ENCODE data around the gene MYO16. TPM values are rescaled to one million over a fixed set of nuclear protein-coding genes. Genes with fewer than 3 reads are reported as not detected.

Gene MYO16
- total RNA-seq, 1 donor from 2014 or later, result 22.0 TPM

DNA sequence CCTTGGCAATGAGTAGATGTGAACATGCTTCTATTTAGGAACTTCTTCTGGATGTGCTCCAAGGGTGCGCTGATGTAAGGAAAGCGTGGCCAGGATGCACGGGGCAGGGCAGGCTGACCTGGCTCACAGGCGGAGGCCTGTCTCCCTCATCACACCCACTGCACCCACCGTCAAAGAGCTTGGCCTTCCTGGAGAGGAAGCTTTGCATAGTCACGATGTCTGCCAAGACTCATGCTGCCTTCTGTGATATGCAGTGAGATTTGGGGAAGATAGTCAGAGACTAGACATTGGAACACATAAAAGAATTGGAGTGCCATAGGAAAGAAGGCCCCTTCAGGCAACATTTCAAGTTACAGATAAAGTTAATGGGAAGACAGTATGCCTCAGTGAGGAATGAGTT is 82.0 kb downstream of the MYO16 start:
- Mint-ChIP-seq H3K36me3 (ENCODE audit: unreplicated experiment) (no peaks in the 10 kb centered on the region), H3K4me3 (ENCODE audit: unreplicated experiment) (no peak overlapping the region), H3K27me3 (ENCODE audit: unreplicated experiment) (no peaks in the 10 kb centered on the region)

DNA sequence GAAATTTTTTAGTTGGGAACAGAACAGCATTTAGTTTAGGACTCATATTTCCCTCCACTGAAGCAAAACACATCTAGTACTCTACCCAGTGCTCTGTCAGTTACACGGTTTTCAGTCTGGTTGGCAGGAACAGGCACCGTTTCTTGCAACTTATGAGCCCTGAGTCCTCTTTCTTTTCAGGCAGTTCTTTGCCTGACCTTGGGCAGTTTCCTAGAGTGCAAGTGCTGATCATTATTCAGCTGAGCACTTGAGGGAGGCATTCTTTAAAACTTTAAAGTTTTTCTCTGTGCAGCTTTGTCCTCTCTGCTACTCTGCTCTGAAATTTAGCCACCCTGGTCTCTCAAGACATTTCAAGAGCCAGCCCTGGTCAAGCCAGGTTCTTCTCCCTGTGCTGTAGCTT is 96.1 kb downstream of the MYO16 start:
- H3K27ac Mint-ChIP-seq (ENCODE audit: unreplicated experiment), result no peak overlapping the region
- no peaks in the 10 kb centered on the region for H3K9me3 Mint-ChIP-seq (ENCODE audit: unreplicated experiment)
- no peaks in the 10 kb centered on the region for H3K36me3 Mint-ChIP-seq (ENCODE audit: unreplicated experiment)
- H3K4me3 Mint-ChIP-seq (ENCODE audit: unreplicated experiment), result no peak overlapping the region
- no peak for DNase-seq
- H3K27me3 Mint-ChIP-seq (ENCODE audit: unreplicated experiment), result no peaks in the 10 kb centered on the region
- no peaks in the 10 kb centered on the region for H3K4me1 Mint-ChIP-seq (ENCODE audit: low read depth, unreplicated experiment)
- TF ChIP-seq, protein P1, sequence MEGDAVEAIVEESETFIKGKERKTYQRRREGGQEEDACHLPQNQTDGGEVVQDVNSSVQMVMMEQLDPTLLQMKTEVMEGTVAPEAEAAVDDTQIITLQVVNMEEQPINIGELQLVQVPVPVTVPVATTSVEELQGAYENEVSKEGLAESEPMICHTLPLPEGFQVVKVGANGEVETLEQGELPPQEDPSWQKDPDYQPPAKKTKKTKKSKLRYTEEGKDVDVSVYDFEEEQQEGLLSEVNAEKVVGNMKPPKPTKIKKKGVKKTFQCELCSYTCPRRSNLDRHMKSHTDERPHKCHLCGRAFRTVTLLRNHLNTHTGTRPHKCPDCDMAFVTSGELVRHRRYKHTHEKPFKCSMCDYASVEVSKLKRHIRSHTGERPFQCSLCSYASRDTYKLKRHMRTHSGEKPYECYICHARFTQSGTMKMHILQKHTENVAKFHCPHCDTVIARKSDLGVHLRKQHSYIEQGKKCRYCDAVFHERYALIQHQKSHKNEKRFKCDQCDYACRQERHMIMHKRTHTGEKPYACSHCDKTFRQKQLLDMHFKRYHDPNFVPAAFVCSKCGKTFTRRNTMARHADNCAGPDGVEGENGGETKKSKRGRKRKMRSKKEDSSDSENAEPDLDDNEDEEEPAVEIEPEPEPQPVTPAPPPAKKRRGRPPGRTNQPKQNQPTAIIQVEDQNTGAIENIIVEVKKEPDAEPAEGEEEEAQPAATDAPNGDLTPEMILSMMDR (IDR thresholded peaks at IDR 0.05; ENCODE audit: partially characterized antibody, unreplicated experiment), result no peak

More for the DNA sequence above, 82.0 kb downstream of the MYO16 start:
- TF ChIP-seq, protein P1 (IDR thresholded peaks at IDR 0.05; ENCODE audit: partially characterized antibody, unreplicated experiment), result no peak
- H3K27ac Mint-ChIP-seq (ENCODE audit: unreplicated experiment), result no peak overlapping the region
- no peak for DNase-seq
- no peaks in the 10 kb centered on the region for H3K9me3 Mint-ChIP-seq (ENCODE audit: unreplicated experiment)
- H3K4me1 Mint-ChIP-seq (ENCODE audit: low read depth, unreplicated experiment), result peaks cover 4% of the 10 kb centered on the region

DNA sequence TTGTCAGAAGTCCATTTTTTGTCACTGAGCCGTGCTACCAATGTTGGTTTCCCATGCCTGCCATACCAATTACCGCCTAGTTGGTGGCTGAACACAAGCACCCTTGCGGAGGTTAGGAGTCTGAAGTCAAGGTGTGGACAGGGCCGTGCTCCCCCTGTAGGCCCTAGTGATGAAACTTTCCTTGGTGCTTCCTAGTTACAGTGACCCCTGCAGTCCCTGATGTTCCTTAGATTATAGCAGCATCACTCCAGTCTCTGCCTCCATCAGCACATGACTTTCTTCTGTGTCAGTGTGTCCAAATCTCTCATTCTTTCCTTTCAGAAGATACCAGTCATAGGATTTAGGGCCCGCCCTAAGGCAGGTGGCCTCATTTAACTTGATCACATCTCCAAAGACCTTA is 99.0 kb downstream of the MYO16 start:
- TF ChIP-seq, protein P1 (IDR thresholded peaks at IDR 0.05; ENCODE audit: partially characterized antibody, unreplicated experiment), result no peak
- H3K4me3 Mint-ChIP-seq (ENCODE audit: unreplicated experiment), result no peak overlapping the region
- H3K4me1 Mint-ChIP-seq (ENCODE audit: low read depth, unreplicated experiment), result peaks cover 4% of the 10 kb centered on the region
- no peaks in the 10 kb centered on the region for H3K36me3 Mint-ChIP-seq (ENCODE audit: unreplicated experiment)
- DNase-seq, result no peak
- no peaks in the 10 kb centered on the region for H3K27me3 Mint-ChIP-seq (ENCODE audit: unreplicated experiment)
- no peaks in the 10 kb centered on the region for H3K9me3 Mint-ChIP-seq (ENCODE audit: unreplicated experiment)
- H3K27ac Mint-ChIP-seq (ENCODE audit: unreplicated experiment), result no peak overlapping the region

DNA sequence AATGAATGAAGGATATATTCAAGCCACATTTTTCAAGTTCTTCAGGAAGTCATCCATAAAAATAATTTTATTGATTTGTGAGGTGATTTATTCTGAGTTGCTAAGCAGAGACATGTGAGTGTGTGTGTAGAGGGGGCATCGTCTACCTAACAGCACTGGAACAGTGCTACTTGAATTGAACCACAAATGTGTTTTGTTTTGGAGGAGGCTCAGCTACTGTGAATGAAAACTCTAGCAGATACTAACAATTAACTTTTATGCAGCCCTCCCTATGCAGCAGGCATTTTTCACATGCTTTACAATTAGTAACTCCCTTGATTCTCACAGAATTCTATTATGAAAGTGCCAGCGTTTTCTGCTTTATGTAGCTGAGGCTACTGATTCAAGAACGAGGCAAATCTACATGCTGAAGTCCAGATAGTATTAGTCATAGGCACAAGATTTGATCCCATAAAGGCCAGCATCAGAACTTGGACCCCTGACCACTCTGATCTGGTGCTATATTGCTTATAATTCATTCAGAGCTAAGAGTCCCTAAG is 103.7 kb downstream of the MYO16 start:
- no peak overlapping the region for H3K27ac Mint-ChIP-seq (ENCODE audit: unreplicated experiment)
- no peak overlapping the region for H3K4me3 Mint-ChIP-seq (ENCODE audit: unreplicated experiment)
- no peaks in the 10 kb centered on the region for H3K36me3 Mint-ChIP-seq (ENCODE audit: unreplicated experiment)
- peaks cover 4% of the 10 kb centered on the region for H3K9me3 Mint-ChIP-seq (ENCODE audit: unreplicated experiment)
- no peaks in the 10 kb centered on the region for H3K27me3 Mint-ChIP-seq (ENCODE audit: unreplicated experiment)
- H3K4me1 Mint-ChIP-seq (ENCODE audit: low read depth, unreplicated experiment), result peaks cover 4% of the 10 kb centered on the region
- no peak for DNase-seq
- TF ChIP-seq, protein P1 (IDR thresholded peaks at IDR 0.05; ENCODE audit: partially characterized antibody, unreplicated experiment), result no peak

DNA sequence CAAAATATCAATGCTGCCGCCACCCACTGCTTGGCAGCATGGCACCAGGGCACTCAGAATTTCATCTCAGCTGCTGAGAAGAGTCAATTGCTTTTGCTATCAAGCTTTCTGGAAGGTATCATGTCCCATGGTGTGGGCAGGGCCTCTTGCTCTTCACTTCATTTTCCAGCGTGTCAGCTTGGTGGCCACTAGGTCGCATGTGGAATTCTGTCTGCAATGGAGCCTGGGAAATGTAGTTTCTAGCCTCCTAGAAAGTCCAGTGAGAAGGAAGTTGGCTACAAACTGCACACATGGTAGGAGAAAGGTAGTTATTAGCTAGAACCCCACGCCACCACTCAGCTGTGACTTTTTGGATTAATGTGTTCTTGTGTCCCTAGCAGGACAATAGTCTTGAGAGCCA is 105.3 kb downstream of the MYO16 start:
- Mint-ChIP-seq H3K4me3 (ENCODE audit: unreplicated experiment) (no peak overlapping the region), H3K27ac (ENCODE audit: unreplicated experiment) (no peak overlapping the region), H3K9me3 (ENCODE audit: unreplicated experiment) (peaks cover 6% of the 10 kb centered on the region), H3K27me3 (ENCODE audit: unreplicated experiment) (no peaks in the 10 kb centered on the region), H3K4me1 (ENCODE audit: low read depth, unreplicated experiment) (peaks cover 4% of the 10 kb centered on the region), H3K36me3 (ENCODE audit: unreplicated experiment) (no peaks in the 10 kb centered on the region)
- TF ChIP-seq, protein P1 (IDR thresholded peaks at IDR 0.05; ENCODE audit: partially characterized antibody, unreplicated experiment), result no peak
- DNase-seq, result no peak
